Left hindlimb (tissue), 1 donor: ENCODE measurements around the gene TTC1.
A peak's percentile ranks its signal among the peaks of the same experiment; 100 is the strongest.
"Not testable (repeated sequence)": the region's sequence is repeated elsewhere in the genome, so short reads cannot be mapped to it uniquely, and the experiment has no call there.

Experiments
- DNase-seq: peaks from one replicate; pipeline ENCODE4 v3.0.0-alpha.2; 2018

TTC1 gene

DNA sequence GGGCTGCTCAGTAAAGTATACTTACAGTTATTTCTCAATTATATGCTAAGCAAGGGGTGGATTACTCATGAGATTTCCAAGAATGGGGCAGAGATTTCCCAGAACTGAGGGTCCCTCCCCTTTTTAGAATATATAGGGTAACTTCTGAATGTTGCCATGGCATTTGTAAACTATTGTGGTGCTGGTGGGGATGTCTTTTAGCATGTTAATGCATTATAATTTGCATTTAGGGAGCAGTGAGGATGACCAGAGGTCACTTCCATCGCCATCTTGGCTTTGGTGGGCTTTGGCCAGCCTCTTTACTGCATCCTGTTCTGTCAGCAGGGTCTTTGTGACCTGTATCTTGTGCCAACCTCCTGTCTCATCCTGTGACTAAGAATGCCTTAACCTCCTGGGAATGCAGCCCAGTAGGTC is 35.5 kb downstream of the TTC1 start:
- no peak for DNase-seq

DNA sequence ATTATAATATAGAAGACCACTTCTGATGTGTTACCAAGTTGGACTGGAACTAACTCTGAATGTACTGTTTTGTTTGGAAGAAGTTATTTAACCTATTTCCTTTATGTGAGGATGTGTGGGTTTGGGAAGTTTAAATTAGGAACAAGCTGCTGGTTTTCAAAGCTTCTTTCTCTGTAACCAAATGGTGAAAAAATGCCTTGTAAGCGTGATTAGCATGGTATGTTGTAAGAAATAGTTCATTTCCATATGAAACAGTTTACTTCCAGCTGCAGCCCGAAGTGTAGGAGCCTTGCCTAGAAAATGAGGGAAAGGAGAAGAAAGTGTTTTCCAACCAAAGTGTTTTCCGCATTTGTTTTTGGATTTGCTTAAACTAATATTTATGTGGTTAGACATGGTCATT is 36.0 kb downstream of the TTC1 start:
- DNase-seq, result no peak

DNA sequence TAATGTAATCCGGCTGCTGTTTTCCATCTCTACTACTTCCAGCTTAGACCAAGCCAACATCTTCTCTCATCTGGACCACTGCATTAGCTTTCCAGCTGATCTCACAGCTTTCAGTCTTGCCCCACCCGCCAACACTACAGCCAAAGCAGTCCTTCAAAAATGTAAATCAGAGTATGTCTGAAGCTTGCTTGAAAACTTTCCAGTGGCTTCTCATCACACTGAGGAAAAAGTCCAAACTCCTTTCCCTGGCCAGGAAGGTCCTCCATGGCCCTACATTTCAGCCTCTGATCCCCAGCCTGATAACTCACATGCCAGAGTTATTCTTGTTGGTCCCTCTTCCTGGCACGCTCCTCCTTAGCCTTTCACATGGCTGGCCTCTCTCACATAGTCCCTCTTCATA is 38.5 kb downstream of the TTC1 start:
- DNase-seq, result no peak

GRCh38 chr5:160048131-160048530 is 39.2 kb downstream of the TTC1 start:
- no peak for DNase-seq

- no peak for DNase-seq
Measured at GRCh38 chr5:160049099-160049498, 40.2 kb downstream of the TTC1 start.

GRCh38 chr5:160054047-160054446 is 45.1 kb downstream of the TTC1 start:
- no peak for DNase-seq

DNA sequence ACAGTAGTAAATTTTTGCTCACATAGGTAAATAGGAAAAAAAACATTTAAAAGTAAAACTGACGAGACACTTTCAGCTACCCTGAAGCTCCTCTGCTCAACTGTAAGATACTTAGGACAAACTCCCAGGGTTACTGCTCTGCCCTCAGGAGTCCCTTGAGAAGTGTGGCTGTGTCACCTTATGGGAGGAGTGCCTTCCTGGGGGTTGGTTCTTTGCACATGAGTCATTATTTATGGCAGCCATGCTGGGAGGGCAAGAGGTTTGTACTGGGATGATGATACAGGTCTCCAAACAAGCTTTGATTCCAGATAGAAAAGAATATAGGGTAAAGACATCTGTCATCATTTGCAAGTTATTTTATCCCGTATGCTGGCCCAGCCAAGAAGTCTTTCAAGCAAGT is 45.9 kb downstream of the TTC1 start:
- no peak for DNase-seq

- DNase-seq, result no peak
Measured at GRCh38 chr5:160057256-160057655, 48.3 kb downstream of the TTC1 start.

- no peak for DNase-seq
Measured at GRCh38 chr5:160060001-160060400, 51.1 kb downstream of the TTC1 start.

GRCh38 chr5:160061770-160062169 is 52.8 kb downstream of the TTC1 start:
- no peak for DNase-seq

GRCh38 chr5:160064417-160064810 is 55.5 kb downstream of the TTC1 start:
- no peak for DNase-seq

DNA sequence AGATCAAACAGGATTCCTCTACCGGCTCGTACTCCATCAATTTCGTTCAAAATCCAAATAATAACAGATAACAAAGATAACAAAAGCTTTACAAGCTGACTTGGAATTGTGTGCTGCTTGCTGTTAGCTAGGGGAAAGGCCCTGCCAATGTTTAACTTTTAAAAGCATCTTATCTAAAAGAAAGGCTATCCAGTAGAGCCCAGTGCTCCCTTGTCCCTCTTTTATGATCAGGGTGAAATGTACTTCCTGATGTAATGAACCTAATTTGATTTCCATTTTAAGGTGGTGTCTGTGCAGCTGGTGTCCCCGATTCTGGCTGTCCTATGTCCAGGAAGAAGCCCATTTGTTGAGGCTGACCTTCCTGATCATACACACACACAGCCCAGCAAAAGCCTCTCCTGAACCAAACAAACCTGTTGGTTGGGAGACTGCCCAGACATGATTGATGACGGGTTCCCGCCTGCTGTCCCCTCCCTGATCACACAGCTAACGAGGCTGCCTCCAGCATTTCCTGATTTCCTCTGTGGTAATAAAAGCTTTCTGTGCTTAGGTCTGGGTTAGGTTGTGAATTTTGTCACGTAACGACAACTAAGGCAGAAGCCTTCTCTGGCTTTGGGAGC is 56.2 kb downstream of the TTC1 start:
- DNase-seq, result no peak

GRCh38 chr5:160069120-160069519 is 60.2 kb downstream of the TTC1 start:
- not testable (repeated sequence) for DNase-seq

- peak; percentile 47 for DNase-seq
Measured at GRCh38 chr5:160071516-160071915, 62.6 kb downstream of the TTC1 start.

GRCh38 chr5:160071916-160072315 is 63.0 kb downstream of the TTC1 start:
- DNase-seq, result no peak

DNA sequence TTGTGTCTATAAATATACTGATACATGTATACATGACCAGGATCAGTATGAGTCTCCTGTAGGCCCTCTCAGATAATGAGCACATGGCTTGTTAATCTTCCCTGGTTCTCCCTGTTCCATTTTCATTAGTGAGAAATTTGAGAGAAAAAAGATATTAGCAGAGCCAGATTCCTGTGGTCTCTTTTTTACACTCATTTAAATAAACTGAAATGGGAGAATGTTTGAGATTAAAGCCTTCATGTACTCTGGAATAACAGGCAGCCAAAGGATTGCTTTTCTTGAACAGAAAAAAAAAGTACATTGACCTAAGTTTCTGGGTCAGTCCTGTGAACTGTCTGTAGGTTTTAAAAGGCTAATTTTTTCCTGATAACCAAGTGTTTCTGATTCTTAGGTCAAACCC is 66.1 kb downstream of the TTC1 start:
- DNase-seq, result no peak

- no peak for DNase-seq
Measured at GRCh38 chr5:160076997-160077396, 68.1 kb downstream of the TTC1 start.

- no peak for DNase-seq
Measured at GRCh38 chr5:160079753-160080152, 70.8 kb downstream of the TTC1 start.

DNA sequence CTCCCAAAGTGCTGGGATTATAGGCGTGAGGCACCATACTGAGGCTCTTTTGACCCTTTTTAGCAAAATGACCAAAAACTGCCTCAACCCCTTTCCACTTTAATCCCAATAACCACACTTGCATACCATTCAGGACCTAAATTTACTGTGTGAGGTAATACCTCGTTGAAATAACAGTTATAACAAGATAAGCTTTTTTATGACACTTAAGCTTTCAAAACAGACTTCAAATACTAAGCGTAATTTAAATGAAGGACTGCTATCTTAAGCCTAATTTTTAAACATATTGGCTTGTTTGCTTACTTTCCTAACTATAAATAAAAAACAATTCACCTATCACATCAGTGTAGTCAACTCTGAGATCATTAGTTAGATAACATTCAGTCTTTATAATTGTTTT is 72.6 kb downstream of the TTC1 start:
- DNase-seq, result no peak

DNA sequence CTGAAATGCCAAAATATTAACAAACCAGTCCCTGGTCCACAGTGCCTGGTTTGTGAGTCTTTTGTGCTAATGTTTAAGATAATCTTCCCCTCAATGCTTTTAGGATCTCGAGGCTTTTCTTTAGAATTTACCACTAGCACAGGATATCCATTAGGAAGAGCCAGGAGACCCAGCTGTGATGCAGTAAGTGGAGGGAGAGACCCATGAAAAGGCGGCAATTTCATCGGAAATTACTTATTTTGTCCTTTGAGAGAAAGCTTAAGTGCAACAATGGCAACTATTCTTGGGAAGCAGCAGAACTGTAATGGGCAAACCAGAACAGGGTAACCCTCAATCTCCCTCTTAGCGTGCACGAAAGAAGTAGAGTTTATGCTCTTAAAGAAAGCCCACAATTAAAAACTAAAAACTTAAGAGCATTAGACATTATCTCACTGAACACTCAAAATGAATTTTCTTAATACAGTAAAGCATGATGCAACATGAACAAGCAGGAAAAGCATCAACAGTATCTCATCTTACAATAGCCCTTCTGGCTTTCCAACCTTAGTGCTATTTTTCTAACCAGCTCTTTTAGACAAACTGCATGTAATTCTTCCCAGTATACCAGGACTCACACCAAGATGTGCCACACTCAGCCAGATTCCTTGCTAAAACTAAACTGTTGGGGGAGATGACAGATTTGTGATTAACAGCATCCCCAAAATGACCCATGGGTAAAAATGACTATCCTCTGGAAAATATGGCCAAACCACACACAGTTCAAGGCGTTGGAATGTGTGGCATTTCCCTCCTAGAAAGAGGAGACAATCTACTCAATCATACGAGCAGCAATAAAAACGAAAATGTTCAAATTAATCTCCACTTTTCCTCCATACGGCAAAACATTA is 73.9 kb downstream of the TTC1 start:
- DNase-seq, result no peak

DNA sequence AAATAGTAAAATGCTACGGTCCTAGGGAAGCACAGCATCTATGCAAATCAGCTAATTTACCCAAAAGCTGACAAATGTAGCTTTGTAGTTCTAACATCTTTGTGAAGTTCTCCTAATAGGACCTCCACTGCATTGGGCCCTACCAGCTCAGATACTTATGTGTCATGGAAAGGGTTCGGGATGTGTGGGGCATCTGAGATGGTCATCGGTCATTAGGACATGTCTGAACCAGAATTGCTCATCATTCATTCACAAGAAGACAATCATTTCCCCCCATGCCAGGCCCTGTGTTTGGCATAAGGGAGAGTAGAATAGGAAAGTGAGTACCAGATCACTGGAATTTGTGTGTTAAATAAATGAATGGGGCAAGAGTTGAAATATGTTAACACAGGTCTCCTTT is 74.6 kb downstream of the TTC1 start:
- DNase-seq, result no peak

DNA sequence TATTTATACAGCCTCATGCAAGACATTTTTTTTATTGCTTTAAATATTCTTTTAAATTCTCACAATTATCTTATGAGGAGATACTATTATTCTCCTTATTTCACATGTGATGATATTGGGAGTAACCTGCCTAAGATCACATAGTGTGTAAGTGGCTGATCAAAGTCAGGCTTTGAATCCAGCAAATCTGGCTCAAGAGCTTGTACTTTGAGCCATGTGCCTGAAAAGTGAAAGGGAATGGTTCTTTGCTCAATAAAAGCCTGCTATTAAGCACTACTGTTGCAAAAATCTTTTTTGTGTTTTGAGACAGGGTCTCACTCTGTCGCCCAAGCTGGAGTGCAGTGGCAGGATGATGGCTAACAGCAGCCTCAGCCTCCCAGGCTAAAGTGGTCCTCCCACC is 75.2 kb downstream of the TTC1 start:
- DNase-seq, result no peak

GRCh38 chr5:160087199-160087598 is 78.3 kb downstream of the TTC1 start:
- DNase-seq, result no peak

- no peak for DNase-seq
Measured at GRCh38 chr5:160088805-160089204, 79.9 kb downstream of the TTC1 start.

- no peak for DNase-seq
Measured at GRCh38 chr5:160089531-160089930, 80.6 kb downstream of the TTC1 start.
